BE2C (cell line): ENCODE results near the gene SEC22C.

Source experiments
- DNase-seq: peaks from one replicate; pipeline ENCODE4 v3.0.0-alpha.2; 2020
- H3K27me3 ChIP-seq: fragments of 250-450 bp; sonication (Bioruptor Pico); 2 replicates; pipeline ENCODE4 v1.5.1; 2020; ENCODE audit warnings: mild to moderate bottlenecking
- H3K36me3 ChIP-seq: fragments of 250-450 bp; sonication (Bioruptor Pico); 2 replicates; pipeline ENCODE4 v1.5.1; 2020; ENCODE audit warnings: mild to moderate bottlenecking
- H3K4me1 ChIP-seq: fragments of 250-450 bp; sonication (Bioruptor Pico); 2 replicates; pipeline ENCODE4 v1.5.1; 2020
- H3K4me3 ChIP-seq: 2 replicates; pipeline ENCODE4 v1.5.1; 2011; ENCODE audit warnings: low read depth, low read length
- H3K9me3 ChIP-seq: fragments of 250-450 bp; sonication (Bioruptor Pico); 2 replicates; pipeline ENCODE4 v1.5.1; 2020
- CTCF ChIP-seq: IDR thresholded peaks from 2 replicates; pipeline ENCODE4 v1.5.1; 2012; ENCODE audit warnings: mild to moderate bottlenecking, low read depth, low read length

Gene SEC22C

DNA sequence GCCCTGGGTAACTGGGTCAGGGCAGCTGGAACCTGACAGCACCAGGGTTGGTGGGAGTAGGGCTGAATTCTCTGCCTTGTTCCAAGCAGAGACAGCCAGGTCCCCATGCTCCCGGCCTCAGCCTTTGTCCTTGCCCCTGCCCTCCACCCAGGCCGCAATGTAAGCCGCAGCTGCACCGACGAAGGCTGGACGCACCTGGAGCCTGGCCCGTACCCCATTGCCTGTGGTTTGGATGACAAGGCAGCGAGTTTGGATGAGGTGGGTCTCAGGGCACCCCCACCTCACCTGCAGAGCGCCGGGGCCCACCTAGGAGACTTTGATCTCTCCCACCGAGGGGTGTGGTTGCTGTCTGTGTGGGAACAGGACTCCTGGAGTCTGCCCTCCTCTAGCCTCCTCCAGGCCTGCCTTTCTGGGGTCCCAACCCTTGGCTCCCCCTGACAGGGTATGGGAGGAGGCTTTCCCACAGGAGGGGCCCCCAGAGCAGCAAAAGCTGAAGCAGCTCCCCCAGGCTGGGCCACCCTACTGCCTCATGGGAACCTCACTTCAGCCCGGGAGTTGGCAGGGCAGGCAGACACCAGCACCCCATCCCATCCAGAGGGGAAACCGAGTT, 55.9 kb downstream of the SEC22C start:
- no peak overlapping the region for H3K4me3 ChIP-seq
- no peaks in the 10 kb centered on the region for H3K4me1 ChIP-seq
- H3K27me3 ChIP-seq: no peaks in the 10 kb centered on the region
- H3K9me3 ChIP-seq: no peaks in the 10 kb centered on the region
- DNase-seq: no peak
- no peaks in the 10 kb centered on the region for H3K36me3 ChIP-seq
- no peak for TF ChIP-seq CTCF

DNA sequence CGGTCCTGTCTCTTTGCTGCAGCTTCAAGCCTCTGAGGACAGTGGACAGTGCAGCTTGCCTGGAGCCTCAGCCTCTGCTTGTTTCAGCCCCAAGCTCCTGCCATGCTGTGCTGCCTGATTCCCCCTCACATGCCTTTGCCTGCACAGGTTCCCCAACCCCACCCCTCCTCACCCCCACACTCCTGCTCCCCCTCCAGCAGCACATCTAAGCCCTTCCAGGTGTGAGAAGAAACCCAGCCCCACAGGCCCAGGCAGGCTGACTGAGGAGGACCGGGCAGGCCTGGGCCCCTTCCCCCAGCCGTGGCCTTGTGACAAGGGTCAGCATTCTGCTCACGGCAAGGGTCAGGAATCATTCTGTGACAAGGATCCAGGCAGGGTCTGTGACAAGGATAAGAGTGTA, 56.6 kb downstream of the SEC22C start:
- Histone ChIP-seq H3K9me3 (no peaks in the 10 kb centered on the region), H3K27me3 (no peaks in the 10 kb centered on the region)
- no peak for DNase-seq

GRCh38 chr3:42524751-42525150, 57.0 kb downstream of the SEC22C start:
- Histone ChIP-seq H3K4me3 (no peak overlapping the region), H3K9me3 (no peaks in the 10 kb centered on the region), H3K36me3 (no peaks in the 10 kb centered on the region), H3K27me3 (no peaks in the 10 kb centered on the region), H3K4me1 (no peaks in the 10 kb centered on the region)
- no peak for TF ChIP-seq CTCF
- no peak for DNase-seq

More for the DNA sequence above, 56.6 kb downstream of the SEC22C start:
- Histone ChIP-seq H3K4me1 (no peaks in the 10 kb centered on the region), H3K4me3 (no peak overlapping the region), H3K36me3 (no peaks in the 10 kb centered on the region)
- TF ChIP-seq CTCF: no peak

- Histone ChIP-seq H3K36me3 (no peaks in the 10 kb centered on the region), H3K4me3 (no peak overlapping the region), H3K4me1 (no peaks in the 10 kb centered on the region), H3K27me3 (no peaks in the 10 kb centered on the region), H3K9me3 (no peaks in the 10 kb centered on the region)
- TF ChIP-seq CTCF: no peak
- DNase-seq: no peak
These were observed 60.9 kb downstream of the SEC22C start for GRCh38 chr3:42520906-42521305.

- H3K27me3 ChIP-seq: no peaks in the 10 kb centered on the region
- TF ChIP-seq CTCF: no peak
- no peaks in the 10 kb centered on the region for H3K4me1 ChIP-seq
- DNase-seq: no peak
- no peaks in the 10 kb centered on the region for H3K36me3 ChIP-seq
- no peaks in the 10 kb centered on the region for H3K9me3 ChIP-seq
- no peak overlapping the region for H3K4me3 ChIP-seq
These were observed 61.4 kb downstream of the SEC22C start for GRCh38 chr3:42520336-42520735.

GRCh38 chr3:42519568-42519962, 62.2 kb downstream of the SEC22C start:
- no peaks in the 10 kb centered on the region for H3K27me3 ChIP-seq
- no peak for DNase-seq
- H3K9me3 ChIP-seq: no peaks in the 10 kb centered on the region
- no peak for TF ChIP-seq CTCF
- no peaks in the 10 kb centered on the region for H3K36me3 ChIP-seq
- H3K4me3 ChIP-seq: no peak overlapping the region
- no peaks in the 10 kb centered on the region for H3K4me1 ChIP-seq
